Measurements from ENCODE around the gene DNAJC4.

- no peak for TF ChIP-seq POLR2AphosphoS5 (IDR thresholded peaks at IDR 0.05; ENCODE audit: borderline replicate concordance, low read depth, low read length)
- TF ChIP-seq EZH2 (IDR thresholded peaks at IDR 0.05): no peak
These were observed 28.7 kb downstream of the DNAJC4 start for GRCh38 chr11:64258946-64259532.
